HFF-Myc (cell line): ENCODE measurements around the gene MYLIP.

Experiments used
- DNase-seq: peaks from one replicate; pipeline ENCODE4 v3.0.0-alpha.2; 2011; ENCODE audit warnings: low read depth; ENCODE audit errors: extremely low read depth
- H3K4me3 ChIP-seq: replicated peaks from 2 replicates; pipeline ENCODE4 v1.5.1; 2011; ENCODE audit warnings: low read depth, mild to moderate bottlenecking, control low read depth, low read length
- TF ChIP-seq, protein P1 (sequence below): IDR thresholded peaks from 2 replicates; pipeline ENCODE4 v1.5.1; 2012; ENCODE audit warnings: mild to moderate bottlenecking, low read depth, low read length, control low read depth; ENCODE audit errors: missing control alignments

MYLIP gene

DNA sequence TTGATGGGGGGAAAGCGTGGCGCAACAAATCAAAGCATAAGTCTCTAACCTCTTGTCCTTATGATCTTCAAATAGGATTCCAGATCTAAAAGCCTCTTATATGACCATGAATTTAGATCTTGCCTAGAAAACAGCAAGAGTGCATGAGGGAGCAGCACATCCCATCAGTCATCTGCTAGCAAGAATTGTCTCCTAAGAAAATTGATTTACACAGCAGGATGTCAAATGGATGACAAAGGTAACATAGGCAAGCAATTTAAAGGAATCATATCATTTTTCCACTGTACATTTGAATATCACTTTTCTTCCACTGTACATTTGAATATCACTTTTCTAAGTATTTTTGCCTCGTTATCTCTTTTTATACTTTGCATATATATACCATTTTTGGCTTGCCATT is 7.5 kb upstream of the MYLIP start:
- H3K4me3 ChIP-seq = no peak overlapping the region
- TF ChIP-seq, protein P1, sequence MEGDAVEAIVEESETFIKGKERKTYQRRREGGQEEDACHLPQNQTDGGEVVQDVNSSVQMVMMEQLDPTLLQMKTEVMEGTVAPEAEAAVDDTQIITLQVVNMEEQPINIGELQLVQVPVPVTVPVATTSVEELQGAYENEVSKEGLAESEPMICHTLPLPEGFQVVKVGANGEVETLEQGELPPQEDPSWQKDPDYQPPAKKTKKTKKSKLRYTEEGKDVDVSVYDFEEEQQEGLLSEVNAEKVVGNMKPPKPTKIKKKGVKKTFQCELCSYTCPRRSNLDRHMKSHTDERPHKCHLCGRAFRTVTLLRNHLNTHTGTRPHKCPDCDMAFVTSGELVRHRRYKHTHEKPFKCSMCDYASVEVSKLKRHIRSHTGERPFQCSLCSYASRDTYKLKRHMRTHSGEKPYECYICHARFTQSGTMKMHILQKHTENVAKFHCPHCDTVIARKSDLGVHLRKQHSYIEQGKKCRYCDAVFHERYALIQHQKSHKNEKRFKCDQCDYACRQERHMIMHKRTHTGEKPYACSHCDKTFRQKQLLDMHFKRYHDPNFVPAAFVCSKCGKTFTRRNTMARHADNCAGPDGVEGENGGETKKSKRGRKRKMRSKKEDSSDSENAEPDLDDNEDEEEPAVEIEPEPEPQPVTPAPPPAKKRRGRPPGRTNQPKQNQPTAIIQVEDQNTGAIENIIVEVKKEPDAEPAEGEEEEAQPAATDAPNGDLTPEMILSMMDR = no peak
- DNase-seq = no peak

DNA sequence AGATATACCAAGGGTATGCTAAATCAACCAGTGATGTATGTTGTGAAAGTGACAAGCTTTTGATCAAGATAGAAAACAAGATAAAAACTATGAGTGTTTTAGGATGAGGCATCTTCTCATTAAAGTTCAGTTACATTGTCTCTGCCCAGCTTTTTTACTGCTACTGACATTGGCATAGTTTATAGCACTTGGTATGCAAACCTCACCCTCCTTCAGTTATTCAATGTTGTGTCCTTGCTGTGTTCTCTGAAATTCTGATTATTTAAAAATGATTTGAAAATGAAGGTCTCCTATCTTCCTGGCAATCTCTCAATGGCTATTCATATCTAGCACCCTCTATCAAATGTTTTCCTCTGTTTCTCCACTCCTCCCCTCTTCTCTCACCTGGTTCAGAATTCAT is 6.7 kb upstream of the MYLIP start:
- TF ChIP-seq, protein P1 = no peak
- no peak overlapping the region for H3K4me3 ChIP-seq
- DNase-seq = no peak

DNA sequence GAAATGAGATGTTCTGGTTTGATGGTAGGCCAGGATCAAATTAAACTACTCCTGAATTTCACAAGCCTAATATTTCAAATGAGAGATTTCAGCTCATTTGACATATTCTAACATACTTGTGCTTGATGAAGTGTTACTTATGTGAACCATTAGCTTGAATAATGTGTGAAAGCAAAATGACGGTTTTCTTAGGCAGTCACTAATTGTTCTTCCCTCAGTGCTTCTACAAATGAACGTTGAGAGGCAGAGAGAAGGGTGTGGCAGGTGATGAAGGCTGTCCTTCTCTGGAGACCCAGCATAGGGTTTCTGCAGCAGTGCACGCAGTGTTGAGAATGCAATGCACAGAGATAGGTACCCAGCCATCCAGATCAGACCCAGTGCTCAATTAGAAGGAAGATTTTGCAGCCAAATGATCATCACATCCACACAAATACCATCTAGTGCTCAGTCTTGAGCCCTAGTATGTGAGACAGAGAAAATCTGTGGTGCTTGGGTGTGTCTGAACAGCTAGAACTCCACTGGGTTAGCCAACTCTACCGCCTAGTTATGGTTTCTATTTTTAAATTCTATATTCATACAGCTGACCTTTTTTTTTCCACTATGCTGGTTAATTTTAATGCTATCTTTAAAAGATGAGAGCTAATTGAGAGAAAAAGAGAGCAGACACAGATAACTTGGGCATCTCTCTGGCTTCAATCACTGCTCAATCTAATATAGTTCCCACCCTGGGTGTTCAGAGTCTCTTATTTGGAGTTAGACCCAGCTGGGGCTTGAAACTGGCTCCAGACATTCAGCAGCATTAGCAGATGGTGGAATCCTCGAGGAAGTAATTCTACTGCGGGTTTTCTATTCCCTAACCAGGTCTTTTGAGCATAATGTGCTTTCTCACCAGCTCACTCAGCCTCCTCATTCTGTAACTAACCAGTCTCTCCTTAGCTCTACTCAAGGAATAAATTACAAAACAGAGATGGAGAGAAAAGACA is 4.4 kb upstream of the MYLIP start:
- no peak overlapping the region for H3K4me3 ChIP-seq
- no peak for DNase-seq
- TF ChIP-seq, protein P1 = no peak

DNA sequence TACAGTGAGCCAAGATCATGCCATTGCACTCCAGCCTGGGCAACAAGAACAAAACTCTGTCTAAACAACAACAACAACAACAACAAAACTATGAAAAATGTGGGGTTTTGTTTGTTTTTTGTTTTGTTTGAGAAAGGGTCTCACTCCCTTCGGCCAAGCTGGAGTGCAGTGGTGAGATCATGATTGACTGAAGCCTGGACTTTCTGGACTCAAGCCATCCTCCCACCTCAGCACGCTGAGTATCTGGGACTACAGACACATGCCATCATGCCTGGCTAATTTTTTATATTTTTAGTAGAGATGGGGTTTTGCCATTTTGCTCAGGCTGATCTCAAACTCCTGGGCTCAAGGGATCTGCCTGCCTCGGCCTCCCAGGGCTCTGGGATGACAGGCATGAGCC is 2.8 kb upstream of the MYLIP start:
- no peak overlapping the region for H3K4me3 ChIP-seq
- DNase-seq = no peak
- TF ChIP-seq, protein P1 = no peak

DNA sequence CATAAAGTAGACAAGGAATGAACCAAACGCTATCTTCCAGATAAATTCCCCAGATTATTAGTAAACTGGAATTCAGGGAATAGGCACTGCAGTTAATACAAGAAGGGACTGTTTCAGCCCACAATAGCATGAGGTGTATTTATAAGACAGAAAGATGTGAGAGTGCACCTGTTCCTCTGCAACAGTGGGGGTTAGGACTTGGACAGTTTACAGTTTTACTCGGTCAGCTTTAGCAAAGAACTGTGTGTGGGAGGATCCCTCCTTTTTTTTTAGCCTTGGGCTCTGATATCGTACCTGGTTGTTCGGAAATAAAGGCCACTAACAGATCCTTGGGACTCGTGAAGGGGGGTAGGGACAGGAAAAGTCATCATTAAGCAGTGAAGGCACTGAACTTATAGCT is 2.0 kb upstream of the MYLIP start:
- H3K4me3 ChIP-seq = no peak overlapping the region
- TF ChIP-seq, protein P1 = no peak
- DNase-seq = no peak

DNA sequence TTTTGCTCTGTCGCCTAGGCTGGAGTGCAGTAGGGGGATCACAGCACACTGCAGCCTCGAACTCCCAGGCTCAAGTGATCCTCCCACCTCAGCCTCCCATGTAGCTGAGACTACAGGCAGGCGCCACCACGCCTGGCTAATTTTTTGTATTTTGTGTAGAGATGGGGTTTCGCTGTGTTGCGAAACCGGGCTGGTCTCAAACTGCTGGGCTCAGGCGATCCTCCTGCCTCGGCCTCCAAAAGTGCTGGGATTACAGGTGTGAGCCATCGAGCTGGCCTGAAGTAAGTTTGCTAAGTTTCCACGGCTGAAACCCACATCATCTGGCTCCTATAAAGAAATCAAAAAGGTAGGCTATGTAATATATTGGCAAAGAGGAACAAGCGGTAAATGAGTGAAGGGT is 1.4 kb upstream of the MYLIP start:
- TF ChIP-seq, protein P1 = no peak
- H3K4me3 ChIP-seq = no peak overlapping the region
- no peak for DNase-seq
